ENCODE data around the gene CAPN3.

CAPN3 gene

GRCh38 chr15:42373936-42374335 is 14.6 kb downstream of the CAPN3 start:
- no peak for DNase-seq (ENCODE audit: low read depth)
- TF ChIP-seq CTCF (IDR thresholded peaks at IDR 0.05; ENCODE audit: low read length, missing control alignments), result no peak
- no peak overlapping the region for H3K4me3 ChIP-seq (replicated peaks; ENCODE audit: low read depth, low read length)

- TF ChIP-seq CTCF (IDR thresholded peaks at IDR 0.05; ENCODE audit: low read length, missing control alignments), result no peak
- DNase-seq (ENCODE audit: low read depth), result no peak
- H3K4me3 ChIP-seq (replicated peaks; ENCODE audit: low read depth, low read length), result no peak overlapping the region
Observed at GRCh38 chr15:42374810-42375209, 15.5 kb downstream of the CAPN3 start.

- DNase-seq (ENCODE audit: low read depth), result no peak
Observed at GRCh38 chr15:42375252-42375651, 16.0 kb downstream of the CAPN3 start.

GRCh38 chr15:42375941-42376340 is 16.6 kb downstream of the CAPN3 start:
- H3K4me3 ChIP-seq (replicated peaks; ENCODE audit: low read depth, low read length), result no peak overlapping the region
- TF ChIP-seq CTCF (IDR thresholded peaks at IDR 0.05; ENCODE audit: low read length, missing control alignments), result no peak
- DNase-seq (ENCODE audit: low read depth), result no peak

More at GRCh38 chr15:42375252-42375651, 16.0 kb downstream of the CAPN3 start:
- TF ChIP-seq CTCF (IDR thresholded peaks at IDR 0.05; ENCODE audit: low read length, missing control alignments), result no peak
- H3K4me3 ChIP-seq (replicated peaks; ENCODE audit: low read depth, low read length), result no peak overlapping the region

GRCh38 chr15:42378011-42378410 is 18.7 kb downstream of the CAPN3 start:
- TF ChIP-seq CTCF (IDR thresholded peaks at IDR 0.05; ENCODE audit: low read length, missing control alignments), result no peak
- H3K4me3 ChIP-seq (replicated peaks; ENCODE audit: low read depth, low read length), result no peak overlapping the region
- DNase-seq (ENCODE audit: low read depth), result no peak

GRCh38 chr15:42384597-42384996 is 25.3 kb downstream of the CAPN3 start:
- no peak overlapping the region for H3K4me3 ChIP-seq (replicated peaks; ENCODE audit: low read depth, low read length)
- TF ChIP-seq CTCF (IDR thresholded peaks at IDR 0.05; ENCODE audit: low read length, missing control alignments), result no peak
- no peak for DNase-seq (ENCODE audit: low read depth)

GRCh38 chr15:42385206-42385979 is 26.1 kb downstream of the CAPN3 start:
- H3K4me3 ChIP-seq (replicated peaks; ENCODE audit: low read depth, low read length), result no peak overlapping the region
- DNase-seq (ENCODE audit: low read depth), result peak; percentile 75
- TF ChIP-seq CTCF (IDR thresholded peaks at IDR 0.05; ENCODE audit: low read length, missing control alignments), result peak; percentile 95
